Ascending aorta (tissue), 2 donors: ENCODE data around the gene ALPI. TPM values are rescaled to one million over a fixed set of nuclear protein-coding genes. Genes with fewer than 3 reads are reported as not detected.

Source experiments
- DNase-seq, 2 donors: peaks; one replicate each; pipeline ENCODE4 v3.0.0-alpha.2; 2019; ENCODE audit warnings: low spot score in 2 of 2
- H3K27ac ChIP-seq, 2 donors: fragments of 200-600 bp; sonication (generic); one replicate each; pipeline ENCODE4 v1.5.1; 2016 to 2017; ENCODE audit warnings: mild to moderate bottlenecking in 1 of 2
- H3K27me3 ChIP-seq: fragments of 200-600 bp; sonication (generic); one replicate; pipeline ENCODE4 v1.5.1; 2017
- H3K36me3 ChIP-seq, 2 donors: fragments of 200-600 bp; sonication (generic); one replicate each; pipeline ENCODE4 v1.5.1; 2016
- H3K4me1 ChIP-seq, 2 donors: fragments of 200-600 bp; sonication (generic); one replicate each; pipeline ENCODE4 v1.5.1; 2016 to 2017; ENCODE audit warnings: mild to moderate bottlenecking in 1 of 2
- H3K4me3 ChIP-seq, 2 donors: fragments of 200-600 bp; sonication (generic); one replicate each; pipeline ENCODE4 v1.5.1; 2016 to 2017; ENCODE audit warnings: mild to moderate bottlenecking in 1 of 2
- H3K9me3 ChIP-seq, 2 donors: fragments of 200-600 bp; sonication (generic); one replicate each; pipeline ENCODE4 v1.5.1; 2016
- intact Hi-C: fragments of 100-400 bp; cut with DNase I; formaldehyde crosslinking; loops from one replicate; pipeline ENCODE4 v1.15.1; 2023
- total RNA-seq: library from RNA; depleted of rRNA; stranded (reverse); fragments of >200 nt; gene quantifications from one replicate; pipeline ENCODE4 v1.1.0, GENCODE V29; 2016
- TF ChIP-seq, protein P1 (sequence below), 3 experiments: fragments of 200-600 bp in 2 of 3; fragments of 450-650 bp in 1 of 3; sonication (generic) in 2 of 3; IDR thresholded peaks; one replicate each; pipeline ENCODE4 v1.5.1; 2016 to 2019; ENCODE audit warnings: antibody characterized with exemption in 3 of 3, mild to moderate bottlenecking in 1 of 3, moderate library complexity in 1 of 3

Gene ALPI
- total RNA-seq, 1 donor from 2014 or later, result not detected

DNA sequence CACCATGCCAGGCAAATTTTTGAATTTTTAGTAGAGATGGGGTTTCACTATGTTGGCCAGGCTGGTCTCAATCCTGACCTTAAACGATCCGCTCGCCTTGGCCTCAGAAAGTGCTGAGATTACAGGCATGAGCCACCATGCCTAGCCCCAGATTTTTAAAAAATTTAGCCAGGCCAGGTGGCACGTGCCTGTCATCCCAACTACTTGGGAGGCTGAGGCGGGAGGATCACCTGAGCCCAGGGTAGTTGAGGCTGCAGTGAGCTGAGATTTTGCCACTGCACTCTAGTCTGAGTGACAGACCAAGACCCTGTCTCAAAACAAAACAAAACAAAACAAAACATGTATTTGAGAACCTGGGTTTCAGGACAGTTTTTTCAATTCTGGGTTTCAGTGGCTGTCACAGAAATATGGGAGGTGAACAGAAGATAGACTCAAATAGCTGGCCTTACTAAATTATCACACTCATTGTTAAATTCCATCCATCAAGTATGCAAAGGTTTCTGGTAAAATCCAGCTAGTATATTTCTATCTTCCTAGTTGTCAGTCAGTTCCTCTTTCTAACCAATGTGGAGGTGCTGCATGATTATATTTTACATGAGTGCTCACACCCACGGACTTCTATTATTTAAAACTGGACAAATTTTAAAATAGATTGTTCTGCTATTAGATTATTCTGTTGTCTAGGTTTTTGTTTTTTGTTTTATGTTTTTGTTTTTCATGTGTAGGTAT lies 43.9 kb upstream of the ALPI start:
- TF ChIP-seq, protein P1, sequence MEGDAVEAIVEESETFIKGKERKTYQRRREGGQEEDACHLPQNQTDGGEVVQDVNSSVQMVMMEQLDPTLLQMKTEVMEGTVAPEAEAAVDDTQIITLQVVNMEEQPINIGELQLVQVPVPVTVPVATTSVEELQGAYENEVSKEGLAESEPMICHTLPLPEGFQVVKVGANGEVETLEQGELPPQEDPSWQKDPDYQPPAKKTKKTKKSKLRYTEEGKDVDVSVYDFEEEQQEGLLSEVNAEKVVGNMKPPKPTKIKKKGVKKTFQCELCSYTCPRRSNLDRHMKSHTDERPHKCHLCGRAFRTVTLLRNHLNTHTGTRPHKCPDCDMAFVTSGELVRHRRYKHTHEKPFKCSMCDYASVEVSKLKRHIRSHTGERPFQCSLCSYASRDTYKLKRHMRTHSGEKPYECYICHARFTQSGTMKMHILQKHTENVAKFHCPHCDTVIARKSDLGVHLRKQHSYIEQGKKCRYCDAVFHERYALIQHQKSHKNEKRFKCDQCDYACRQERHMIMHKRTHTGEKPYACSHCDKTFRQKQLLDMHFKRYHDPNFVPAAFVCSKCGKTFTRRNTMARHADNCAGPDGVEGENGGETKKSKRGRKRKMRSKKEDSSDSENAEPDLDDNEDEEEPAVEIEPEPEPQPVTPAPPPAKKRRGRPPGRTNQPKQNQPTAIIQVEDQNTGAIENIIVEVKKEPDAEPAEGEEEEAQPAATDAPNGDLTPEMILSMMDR (IDR thresholded peaks at IDR 0.05), result no peak
- no peak for DNase-seq
- no peaks in the 10 kb centered on the region for H3K4me1 ChIP-seq
- H3K27ac ChIP-seq, result no peak overlapping the region
- no peak overlapping the region for H3K4me3 ChIP-seq
- no peaks in the 10 kb centered on the region for H3K36me3 ChIP-seq
- no peaks in the 10 kb centered on the region for H3K9me3 ChIP-seq
- H3K27me3 ChIP-seq, result no peaks in the 10 kb centered on the region
- intact Hi-C loops, result no loop called here

DNA sequence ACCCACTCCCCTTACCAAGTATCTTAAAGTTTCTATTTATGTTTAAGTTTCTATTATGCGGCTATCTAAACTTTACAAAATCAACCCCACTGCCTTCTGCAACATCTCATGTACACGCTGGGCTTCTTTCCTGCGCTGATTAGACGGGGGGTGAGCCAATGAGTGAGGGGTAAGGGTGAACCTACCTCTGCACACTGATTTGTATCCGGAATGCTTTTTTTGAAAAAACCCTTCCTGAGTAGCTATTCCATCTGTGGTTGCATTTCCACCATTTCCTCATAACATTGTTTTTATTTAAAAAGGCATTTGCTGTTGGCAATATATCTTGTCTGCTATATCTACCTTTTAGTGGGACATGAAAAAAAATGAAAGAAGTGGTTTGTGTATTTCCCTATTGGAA lies 43.0 kb upstream of the ALPI start:
- intact Hi-C loops, result no loop called here
- no peaks in the 10 kb centered on the region for H3K9me3 ChIP-seq
- H3K27ac ChIP-seq, result no peak overlapping the region
- H3K27me3 ChIP-seq, result no peaks in the 10 kb centered on the region
- no peaks in the 10 kb centered on the region for H3K36me3 ChIP-seq
- TF ChIP-seq, protein P1 (IDR thresholded peaks at IDR 0.05), result no peak
- no peaks in the 10 kb centered on the region for H3K4me1 ChIP-seq
- DNase-seq, result no peak
- no peak overlapping the region for H3K4me3 ChIP-seq

DNA sequence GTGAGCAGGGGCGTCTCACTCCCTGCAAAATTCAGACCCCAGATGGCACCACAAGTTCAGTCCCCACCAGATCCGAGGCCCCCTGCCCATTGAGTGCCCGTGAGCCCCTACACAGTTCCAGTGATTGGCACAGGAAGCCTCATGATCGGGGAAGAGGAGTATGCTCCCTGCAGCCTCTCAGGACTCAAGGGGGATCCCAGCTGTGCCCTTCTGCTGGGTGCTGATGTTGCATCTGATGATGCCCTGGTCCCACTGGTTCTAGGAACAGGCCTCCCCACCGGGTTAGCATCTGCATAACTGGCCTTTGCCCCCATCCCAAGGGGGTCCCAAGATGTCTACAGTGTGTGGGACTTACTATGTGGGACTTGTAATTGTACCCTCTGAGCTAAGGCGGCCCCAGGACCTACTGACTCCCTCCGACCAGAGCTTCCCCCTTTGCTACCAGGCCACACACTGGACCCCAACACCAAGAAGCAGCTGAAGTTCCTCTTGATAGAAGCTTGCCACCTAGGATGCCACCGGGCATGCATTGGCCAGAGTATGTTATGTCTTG lies 40.7 kb upstream of the ALPI start:
- TF ChIP-seq, protein P1 (IDR thresholded peaks at IDR 0.05), result no peak
- Histone ChIP-seq H3K36me3 (no peaks in the 10 kb centered on the region), H3K9me3 (no peaks in the 10 kb centered on the region), H3K4me1 (no peaks in the 10 kb centered on the region), H3K27ac (no peak overlapping the region), H3K4me3 (no peak overlapping the region), H3K27me3 (peaks cover 13% of the 10 kb centered on the region)
- no peak for DNase-seq
- intact Hi-C loops, result no loop called here

DNA sequence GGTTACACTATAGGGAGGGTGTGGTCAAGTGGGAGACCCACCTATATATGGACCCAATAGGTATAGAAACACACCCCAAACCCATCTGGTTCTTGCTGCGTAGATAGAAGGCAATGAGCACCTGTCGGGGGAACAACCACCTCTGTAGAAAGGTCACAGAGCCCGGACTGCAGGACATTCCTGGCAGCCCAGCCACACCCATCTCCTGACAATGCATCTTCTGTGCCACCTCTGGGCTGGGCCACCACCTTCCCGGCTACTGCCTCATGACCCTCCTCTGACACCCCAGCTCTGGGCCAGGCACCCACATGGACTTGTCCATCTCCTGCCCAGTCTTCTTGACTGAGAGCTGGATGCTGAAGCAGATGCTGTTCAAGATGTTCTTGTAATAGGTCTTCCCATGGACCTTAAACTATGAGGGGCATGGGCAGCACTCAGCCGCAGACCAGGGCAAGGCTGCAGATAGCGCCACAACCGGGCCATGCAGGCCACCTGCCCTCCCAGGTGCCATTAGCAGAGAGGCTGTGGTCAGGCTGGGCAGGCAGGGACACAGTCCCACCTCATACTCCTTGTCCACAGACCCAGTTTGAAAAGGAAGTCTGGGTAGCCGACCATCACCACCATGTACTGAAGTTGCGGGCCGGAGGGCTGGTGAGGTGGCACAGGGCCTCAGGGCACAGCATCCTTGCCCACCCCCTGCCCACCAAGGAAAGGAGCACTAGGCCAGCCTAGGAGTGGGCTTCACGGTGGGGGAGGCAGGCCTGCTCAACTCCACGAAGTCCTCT lies 40.0 kb upstream of the ALPI start:
- no peak overlapping the region for H3K27ac ChIP-seq
- TF ChIP-seq, protein P1 (IDR thresholded peaks at IDR 0.05), result no peak

DNA sequence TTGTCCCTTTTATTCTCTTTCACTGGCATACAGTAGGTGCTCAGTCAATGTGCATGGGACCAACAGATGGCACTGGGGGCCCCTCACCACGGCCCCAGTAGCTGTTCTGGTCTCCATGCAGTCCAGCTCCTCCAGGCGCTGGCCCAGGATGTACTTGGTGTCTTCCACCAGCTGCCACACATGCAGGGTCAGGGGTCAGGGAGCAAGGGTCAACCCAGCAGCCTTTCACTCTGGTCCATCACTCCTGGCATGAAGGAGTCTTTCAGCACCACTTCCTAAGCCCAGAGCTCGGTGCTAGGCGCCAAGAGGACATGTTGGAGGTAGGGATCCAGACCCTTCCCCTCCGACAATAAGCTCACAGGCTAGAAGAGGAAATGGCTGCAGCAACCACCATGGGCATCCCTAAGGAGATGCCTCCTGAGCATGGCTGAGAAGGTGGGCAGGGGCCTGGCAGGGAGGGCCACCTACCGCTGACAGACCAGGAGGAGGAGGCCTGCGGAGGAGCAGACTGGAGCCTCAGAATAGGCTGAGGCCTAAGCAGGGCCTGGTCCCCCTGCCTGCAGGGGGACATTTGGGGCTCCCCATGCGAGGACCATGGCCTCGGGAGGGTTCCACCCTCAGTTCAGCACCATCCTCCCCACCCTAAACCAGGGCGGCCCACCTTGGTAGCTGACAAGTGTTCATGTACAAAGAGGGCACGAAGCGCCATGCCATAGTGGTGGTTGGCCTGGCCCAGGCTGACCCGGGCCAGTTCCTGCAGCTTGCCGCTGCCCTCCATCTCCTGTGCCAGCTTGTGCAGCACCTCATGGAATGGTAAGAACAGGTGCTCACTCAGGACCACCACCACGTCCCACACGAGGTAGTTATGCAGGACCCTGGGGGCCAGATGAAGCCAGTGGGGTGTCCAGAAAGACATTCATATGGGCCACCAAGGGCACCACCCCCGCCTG lies 39.2 kb upstream of the ALPI start:
- Histone ChIP-seq H3K9me3 (no peaks in the 10 kb centered on the region), H3K27ac (no peak overlapping the region), H3K27me3 (peaks cover 13% of the 10 kb centered on the region), H3K4me3 (no peak overlapping the region), H3K36me3 (no peaks in the 10 kb centered on the region), H3K4me1 (peaks cover 0 to 3% of the 10 kb centered on the region in 2 donors)
- no peak for DNase-seq
- TF ChIP-seq, protein P1 (IDR thresholded peaks at IDR 0.05), result no peak
- intact Hi-C loops, result no loop called here

More for the DNA sequence above, 40.0 kb upstream of the ALPI start:
- peaks cover 0 to 3% of the 10 kb centered on the region in 2 donors for H3K4me1 ChIP-seq
- no peak for DNase-seq
- H3K4me3 ChIP-seq, result no peak overlapping the region
- intact Hi-C loops, result no loop called here
- no peaks in the 10 kb centered on the region for H3K36me3 ChIP-seq
- no peaks in the 10 kb centered on the region for H3K9me3 ChIP-seq
- peaks cover 13% of the 10 kb centered on the region for H3K27me3 ChIP-seq
